SU-DHL-6 (cell line): ENCODE results near the gene H2BK1.

Experiments used
- CTCF ChIP-seq: fragments of 200-600 bp; sonication (generic); IDR thresholded peaks from one replicate; pipeline ENCODE4 v1.5.1; 2017; ENCODE audit warnings: antibody characterized with exemption, mild to moderate bottlenecking, low read length, moderate library complexity; ENCODE audit not compliant: insufficient read depth, poor library complexity, severe bottlenecking
- EZH2phosphoT487 ChIP-seq: fragments of 200-600 bp; sonication (generic), shearing (Covaris generic); conservative IDR thresholded peaks from 2 replicates; pipeline ENCODE4 v1.6.1; 2018; ENCODE audit warnings: mild to moderate bottlenecking, antibody characterized with exemption, low read length, moderate library complexity, mixed read lengths

- TF ChIP-seq CTCF (no peak), EZH2phosphoT487 (no peak)
Observed at GRCh38 chr7:151211155-151211772, 976 bp upstream of the H2BK1 start.
